GM12891 (cell line): ENCODE results near the gene DSC2.

Source experiments
- PAX5 ChIP-seq: IDR thresholded peaks from 2 replicates; pipeline ENCODE4 v1.6.1; 2011; ENCODE audit warnings: low read length, moderate library complexity, mild to moderate bottlenecking; ENCODE audit not compliant: insufficient read depth, severe bottlenecking
- POLR2A ChIP-seq: IDR thresholded peaks from 2 replicates; pipeline ENCODE4 v1.6.1; 2011; ENCODE audit warnings: low read depth, low read length, control low read depth
- POLR2AphosphoS5 ChIP-seq: IDR thresholded peaks from 2 replicates; pipeline ENCODE4 v1.6.1; 2011; ENCODE audit warnings: low read depth, low read length, control low read depth
- SPI1 ChIP-seq: IDR thresholded peaks from 2 replicates; pipeline ENCODE4 v1.6.1; 2011; ENCODE audit warnings: low read depth, low read length, control low read depth
- TAF1 ChIP-seq: IDR thresholded peaks from 2 replicates; pipeline ENCODE4 v1.6.1; 2011; ENCODE audit warnings: low read depth, low read length, control low read depth

- TF ChIP-seq TAF1 (no peak), POLR2A (no peak), POLR2AphosphoS5 (no peak), SPI1 (no peak), PAX5 (no peak)
Measured at GRCh38 chr18:31134988-31135529, 32.8 kb upstream of the DSC2 start.
